GM13977 (cell line): ENCODE results near the gene NLGN4Y.

Experiments
- DNase-seq: peaks from one replicate; pipeline ENCODE4 v3.0.0; 2012; ENCODE audit warnings: low spot score
- CTCF ChIP-seq: IDR thresholded peaks from 2 replicates; pipeline ENCODE4 v1.5.1; 2012; ENCODE audit warnings: mild to moderate bottlenecking, control low read depth; ENCODE audit not compliant: insufficient read depth; ENCODE audit errors: extremely low read depth, missing control alignments
- in situ Hi-C: fragments of 300-500 bp; cut with MboI; formaldehyde crosslinking; loops from one replicate; pipeline ENCODE4 v1.12.0; 2022; ENCODE audit warnings: low sequenced_read_pairs, low pct_unique_long_range_greater_than_20kb, mixed read lengths, inconsistent platforms; ENCODE audit not compliant: unreplicated experiment

NLGN4Y gene

DNA sequence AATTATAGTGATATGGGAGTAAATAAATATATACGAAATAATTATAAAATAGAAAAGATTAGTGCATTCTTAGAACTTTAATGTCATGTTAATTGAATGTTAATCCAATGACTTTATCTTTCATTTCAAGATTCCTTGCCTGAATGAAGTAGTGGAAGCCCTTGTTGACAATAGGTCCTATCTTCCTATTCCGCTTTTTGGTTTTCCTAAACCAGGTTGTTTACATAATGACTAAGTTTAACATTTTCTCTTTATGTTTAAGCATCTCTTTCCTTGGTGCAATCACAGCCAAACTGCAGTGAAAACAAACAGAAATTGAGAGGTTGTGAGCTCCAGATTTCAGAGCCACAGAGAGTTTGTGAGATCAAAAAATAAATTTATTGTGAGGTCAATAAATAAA is 109.4 kb downstream of the NLGN4Y start:
- in situ Hi-C loops: no loop called here
- no peak for DNase-seq
- no peak for TF ChIP-seq CTCF

GRCh38 chrY:14634954-14635353 is 110.6 kb downstream of the NLGN4Y start:
- TF ChIP-seq CTCF: no peak
- in situ Hi-C loops: no loop called here
- DNase-seq: no peak

GRCh38 chrY:14637551-14637950 is 113.2 kb downstream of the NLGN4Y start:
- in situ Hi-C loops: no loop called here
- TF ChIP-seq CTCF: no peak
- DNase-seq: no peak

DNA sequence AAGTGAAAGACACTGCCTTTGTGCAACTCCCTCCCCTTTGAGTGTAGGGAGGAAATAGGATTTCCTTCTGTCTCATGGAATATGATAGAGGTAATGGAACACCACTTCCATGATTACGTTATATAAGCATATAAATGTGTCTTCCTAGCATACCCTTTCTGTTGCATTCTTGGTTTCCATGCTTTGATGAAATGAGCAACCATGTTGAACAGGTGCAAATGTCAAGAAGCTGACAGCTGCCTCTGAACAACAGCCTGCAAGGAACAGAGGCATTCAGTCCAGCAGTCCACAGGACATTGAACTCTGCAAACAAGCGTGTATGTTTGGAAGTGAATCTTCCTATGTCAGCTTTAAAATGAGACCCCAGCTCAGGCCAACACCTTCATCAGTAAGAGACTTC is 117.5 kb downstream of the NLGN4Y start:
- no peak for TF ChIP-seq CTCF
- in situ Hi-C loops: no loop called here
- DNase-seq: no peak

DNA sequence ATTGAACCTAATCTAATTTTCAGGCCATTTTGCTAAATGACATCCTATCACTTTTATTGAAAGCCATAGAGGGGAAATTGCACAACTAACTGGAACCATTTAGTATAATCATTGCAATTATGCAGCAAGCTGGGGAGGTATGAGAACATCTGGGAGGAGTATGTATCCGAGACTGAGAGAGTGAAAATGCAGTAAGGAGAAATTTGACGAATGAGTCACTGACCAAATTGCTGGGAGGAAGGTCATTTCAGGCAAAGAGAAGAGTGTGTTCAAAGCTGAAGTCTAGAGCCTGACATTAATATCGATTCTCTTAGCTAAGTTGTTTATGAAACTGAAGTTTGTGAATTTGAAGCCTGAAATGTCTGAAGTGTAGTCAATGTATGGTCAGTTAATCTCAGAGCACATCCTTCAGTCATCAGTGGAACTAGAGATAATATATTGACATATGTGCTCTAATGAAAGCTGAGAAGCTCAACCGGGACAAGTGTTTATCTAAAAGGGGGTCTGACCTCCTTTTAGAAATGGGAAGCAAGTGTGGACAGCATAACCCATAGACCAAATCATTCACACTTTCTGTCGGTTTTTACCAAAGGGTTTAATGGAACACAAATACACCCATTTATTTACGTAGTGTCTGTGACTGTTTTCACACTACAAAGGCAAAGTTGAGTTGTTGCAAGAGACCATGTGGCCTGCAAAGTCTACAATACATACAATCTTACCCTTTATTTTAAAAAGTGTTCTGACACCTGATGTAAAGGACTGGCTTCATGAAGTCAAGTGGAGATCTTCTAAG is 120.0 kb downstream of the NLGN4Y start:
- in situ Hi-C loops: no loop called here
- no peak for DNase-seq
- TF ChIP-seq CTCF: no peak

DNA sequence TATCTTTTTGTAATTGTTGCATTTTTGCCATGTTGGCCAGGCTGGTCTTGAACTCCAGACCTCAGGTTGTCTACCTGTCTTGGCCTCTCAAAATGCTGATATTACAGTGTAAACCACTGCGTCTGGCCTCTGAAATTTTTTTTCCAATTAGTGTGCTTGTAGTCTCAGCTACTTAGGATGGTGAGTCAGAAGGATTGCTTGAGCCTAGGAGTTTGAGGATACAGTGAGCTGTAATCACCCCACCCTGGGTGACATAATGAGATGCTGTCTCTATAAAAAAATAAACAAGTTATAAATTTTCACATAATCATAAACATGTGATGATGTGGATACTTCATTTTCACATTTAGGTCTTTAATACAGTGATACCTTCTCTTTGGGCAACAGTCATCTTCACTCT is 154.9 kb downstream of the NLGN4Y start:
- in situ Hi-C loops: no loop called here
- no peak for DNase-seq
- no peak for TF ChIP-seq CTCF
